Liver (tissue), 9 donors: ENCODE measurements around the gene ZNF423. TPM values are rescaled to one million over a fixed set of nuclear protein-coding genes. Genes with fewer than 3 reads are reported as not detected.
A peak's percentile ranks its signal among the peaks of the same experiment; 100 is the strongest.

ENCODE experiments used
- DNase-seq: peaks from one replicate; pipeline ENCODE4 v3.0.0-alpha.2; 2017; ENCODE audit warnings: low spot score
- H3K27ac ChIP-seq, 2 donors: one replicate each; pipeline ENCODE4 v1.7.0; 2013; ENCODE audit warnings: inconsistent platforms in 2 of 2, low read length in 2 of 2, control low read depth in 1 of 2, low read depth in 1 of 2, mild to moderate bottlenecking in 1 of 2
- H3K27me3 ChIP-seq, 4 donors: one replicate each; pipeline versions ENCODE4 v1.6.1 to v1.7.0; 2013; ENCODE audit warnings: low read length in 3 of 4, inconsistent platforms in 1 of 4, mild to moderate bottlenecking in 1 of 4, moderate library complexity in 1 of 4; ENCODE audit not compliant: control insufficient read depth in 4 of 4, insufficient read depth in 4 of 4
- H3K36me3 ChIP-seq, 4 donors: one replicate each; pipeline versions ENCODE4 v1.6.1 to v1.7.0; 2013; ENCODE audit warnings: low read length in 3 of 4, mild to moderate bottlenecking in 3 of 4, low read depth in 1 of 4, moderate library complexity in 1 of 4; ENCODE audit not compliant: control insufficient read depth in 4 of 4, insufficient read depth in 3 of 4
- H3K4me1 ChIP-seq, 4 donors: one replicate each; pipeline versions ENCODE4 v1.6.1 to v1.7.0; 2013; ENCODE audit warnings: low read length in 3 of 4, mild to moderate bottlenecking in 3 of 4, moderate library complexity in 1 of 4; ENCODE audit not compliant: control insufficient read depth in 4 of 4, insufficient read depth in 4 of 4
- H3K4me3 ChIP-seq, 3 donors: one replicate each; pipeline versions ENCODE4 v1.6.1 to v1.7.0; 2013; ENCODE audit warnings: low read length in 3 of 3, control low read depth in 1 of 3, low read depth in 1 of 3, mild to moderate bottlenecking in 1 of 3
- H3K9ac ChIP-seq, 2 donors: one replicate each; pipeline ENCODE4 v1.7.0; 2013; ENCODE audit warnings: low read length in 2 of 2, mild to moderate bottlenecking in 2 of 2, moderate library complexity in 2 of 2, control low read depth in 1 of 2, low read depth in 1 of 2
- H3K9me3 ChIP-seq, 4 donors: one replicate each; pipeline versions ENCODE4 v1.6.1 to v1.7.0; 2013; ENCODE audit warnings: low read length in 3 of 4; ENCODE audit not compliant: control insufficient read depth in 4 of 4
- FOXA1 ChIP-seq: IDR thresholded peaks from 2 replicates; pipeline ENCODE4 v1.6.1; 2016; ENCODE audit warnings: antibody characterized with exemption
- FOXA2 ChIP-seq: IDR thresholded peaks from 2 replicates; pipeline ENCODE4 v1.6.1; 2016; ENCODE audit warnings: antibody characterized with exemption
- GABPA ChIP-seq, 2 donors: IDR thresholded peaks in 1 of 2; conservative IDR thresholded peaks in 1 of 2; 2 replicates each; pipeline ENCODE4 v1.6.1; 2016; ENCODE audit warnings: antibody characterized with exemption in 2 of 2, mild to moderate bottlenecking in 1 of 2, moderate library complexity in 1 of 2
- HNF4G ChIP-seq: IDR thresholded peaks from 2 replicates; pipeline ENCODE4 v1.6.1; 2016; ENCODE audit warnings: antibody characterized with exemption
- JUND ChIP-seq, 2 donors: IDR thresholded peaks; 2 replicates each; pipeline ENCODE4 v1.6.1; 2016; ENCODE audit warnings: antibody characterized with exemption in 2 of 2
- NR2F2 ChIP-seq: IDR thresholded peaks from 2 replicates; pipeline ENCODE4 v1.6.1; 2016; ENCODE audit warnings: antibody characterized with exemption
- RAD21 ChIP-seq, 2 donors: IDR thresholded peaks; 2 replicates each; pipeline ENCODE4 v1.6.1; 2016; ENCODE audit warnings: antibody characterized with exemption in 2 of 2, mild to moderate bottlenecking in 2 of 2
- SP1 ChIP-seq: IDR thresholded peaks from 2 replicates; pipeline ENCODE4 v1.6.1; 2018; ENCODE audit warnings: antibody characterized with exemption, mild to moderate bottlenecking
- YY1 ChIP-seq: IDR thresholded peaks from 2 replicates; pipeline ENCODE4 v1.6.1; 2016; ENCODE audit warnings: antibody characterized with exemption, mild to moderate bottlenecking
- WGBS: extraction: QIAGEN DNeasy Blood & Tissue Kit; methylation state at CpG from one replicate; pipeline ENCODE4 v1.1.7; 2013; 5-methylcytosine and 5-hydroxymethylcytosine counted together
- polyA plus RNA-seq, 2 donors: library from polyadenylated mRNA; stranded (reverse) in 1 of 2; unstranded in 1 of 2; fragments of 200-250 nt in 1 of 2; fragments of >200 nt in 1 of 2; fragmentation: Nextera tagmentation in 1 of 2; extraction: Ambion mirVana in 1 of 2; gene quantifications; one replicate each; pipeline versions ENCODE4 v1.2.1 to v1.2.3, GENCODE V29; 2013 to 2015
- total RNA-seq, 2 donors: library from RNA; depleted of rRNA; stranded (reverse); fragments of >200 nt; gene quantifications; one replicate each; pipeline ENCODE4 v1.2.3, GENCODE V29; 2014
- TF ChIP-seq, protein P1 (sequence below): IDR thresholded peaks from 2 replicates; pipeline ENCODE4 v1.6.1; 2016; ENCODE audit warnings: antibody characterized with exemption, mild to moderate bottlenecking
- TF ChIP-seq, protein P2 (sequence below): fragments of 150-350 bp; IDR thresholded peaks from 2 replicates; pipeline ENCODE4 v1.5.1; 2017; ENCODE audit warnings: improper control_type of control experiment, low read depth, low read length; ENCODE audit not compliant: missing input control
- TF ChIP-seq, protein P3 (sequence below): IDR thresholded peaks from 2 replicates; pipeline ENCODE4 v1.6.1; 2016; ENCODE audit warnings: antibody characterized with exemption
- TF ChIP-seq, protein P4 (sequence below): IDR thresholded peaks from 2 replicates; pipeline ENCODE4 v1.6.1; 2016; ENCODE audit warnings: antibody characterized with exemption
- donor health status: healthy.
- donor health status: healthy.
- donor health status: healthy.
- donor health status: healthy.
- donor health status: healthy.

The ZNF423 gene
- total and polyA plus RNA-seq, 4 donors = 0.24 to 1.6 (median 0.39) TPM

DNA sequence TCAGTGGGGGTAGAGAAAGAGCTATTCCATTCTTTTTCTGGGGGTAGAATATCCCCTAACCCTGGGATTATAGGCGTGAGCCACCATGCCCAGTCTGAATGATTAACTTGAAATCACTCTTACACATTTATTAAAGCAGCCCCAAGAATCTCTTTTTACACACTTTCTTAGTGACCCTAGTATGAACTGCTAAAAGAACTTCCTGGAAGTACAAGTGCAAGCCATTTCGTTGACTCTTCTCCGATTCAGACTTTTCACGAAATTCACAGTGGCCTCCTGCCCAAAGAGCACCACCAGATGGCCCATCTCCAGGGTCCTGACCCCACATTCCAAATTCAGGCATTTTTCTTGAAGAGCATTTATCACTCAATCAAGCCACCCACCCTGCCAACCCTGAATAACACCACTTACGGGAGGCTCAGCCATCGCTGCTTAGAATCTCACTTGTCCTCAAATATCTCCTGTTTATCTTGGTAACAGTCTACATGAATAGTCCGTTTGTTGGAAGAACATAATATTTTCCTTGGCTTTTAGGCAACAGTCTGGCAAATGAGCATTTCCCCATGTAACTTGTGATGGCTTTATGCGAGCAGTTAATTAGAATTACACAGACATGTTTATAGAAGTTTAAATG lies 28.0 kb downstream of the ZNF423 start:
- Histone ChIP-seq H3K36me3 (no peaks in the 10 kb centered on the region), H3K9me3 (no peaks in the 10 kb centered on the region), H3K9ac (no peak overlapping the region), H3K27ac (no peak overlapping the region), H3K4me1 (no peaks in the 10 kb centered on the region), H3K27me3 (no peaks in the 10 kb centered on the region), H3K4me3 (no peak overlapping the region)
- no peak for TF ChIP-seq YY1
- TF ChIP-seq GABPA (IDR thresholded peaks at IDR 0.05 in 1 of 2, conservative IDR thresholded peaks at IDR 0.05 in 1 of 2) = no peak
- TF ChIP-seq FOXA1 = no peak
- TF ChIP-seq NR2F2 = peak; percentile 68
- no peak for TF ChIP-seq RAD21 (IDR thresholded peaks at IDR 0.05)
- TF ChIP-seq JUND (IDR thresholded peaks at IDR 0.05) = no peak
- TF ChIP-seq, protein P1, sequence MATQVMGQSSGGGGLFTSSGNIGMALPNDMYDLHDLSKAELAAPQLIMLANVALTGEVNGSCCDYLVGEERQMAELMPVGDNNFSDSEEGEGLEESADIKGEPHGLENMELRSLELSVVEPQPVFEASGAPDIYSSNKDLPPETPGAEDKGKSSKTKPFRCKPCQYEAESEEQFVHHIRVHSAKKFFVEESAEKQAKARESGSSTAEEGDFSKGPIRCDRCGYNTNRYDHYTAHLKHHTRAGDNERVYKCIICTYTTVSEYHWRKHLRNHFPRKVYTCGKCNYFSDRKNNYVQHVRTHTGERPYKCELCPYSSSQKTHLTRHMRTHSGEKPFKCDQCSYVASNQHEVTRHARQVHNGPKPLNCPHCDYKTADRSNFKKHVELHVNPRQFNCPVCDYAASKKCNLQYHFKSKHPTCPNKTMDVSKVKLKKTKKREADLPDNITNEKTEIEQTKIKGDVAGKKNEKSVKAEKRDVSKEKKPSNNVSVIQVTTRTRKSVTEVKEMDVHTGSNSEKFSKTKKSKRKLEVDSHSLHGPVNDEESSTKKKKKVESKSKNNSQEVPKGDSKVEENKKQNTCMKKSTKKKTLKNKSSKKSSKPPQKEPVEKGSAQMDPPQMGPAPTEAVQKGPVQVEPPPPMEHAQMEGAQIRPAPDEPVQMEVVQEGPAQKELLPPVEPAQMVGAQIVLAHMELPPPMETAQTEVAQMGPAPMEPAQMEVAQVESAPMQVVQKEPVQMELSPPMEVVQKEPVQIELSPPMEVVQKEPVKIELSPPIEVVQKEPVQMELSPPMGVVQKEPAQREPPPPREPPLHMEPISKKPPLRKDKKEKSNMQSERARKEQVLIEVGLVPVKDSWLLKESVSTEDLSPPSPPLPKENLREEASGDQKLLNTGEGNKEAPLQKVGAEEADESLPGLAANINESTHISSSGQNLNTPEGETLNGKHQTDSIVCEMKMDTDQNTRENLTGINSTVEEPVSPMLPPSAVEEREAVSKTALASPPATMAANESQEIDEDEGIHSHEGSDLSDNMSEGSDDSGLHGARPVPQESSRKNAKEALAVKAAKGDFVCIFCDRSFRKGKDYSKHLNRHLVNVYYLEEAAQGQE = no peak
- no peak for TF ChIP-seq FOXA2
- TF ChIP-seq, protein P2, sequence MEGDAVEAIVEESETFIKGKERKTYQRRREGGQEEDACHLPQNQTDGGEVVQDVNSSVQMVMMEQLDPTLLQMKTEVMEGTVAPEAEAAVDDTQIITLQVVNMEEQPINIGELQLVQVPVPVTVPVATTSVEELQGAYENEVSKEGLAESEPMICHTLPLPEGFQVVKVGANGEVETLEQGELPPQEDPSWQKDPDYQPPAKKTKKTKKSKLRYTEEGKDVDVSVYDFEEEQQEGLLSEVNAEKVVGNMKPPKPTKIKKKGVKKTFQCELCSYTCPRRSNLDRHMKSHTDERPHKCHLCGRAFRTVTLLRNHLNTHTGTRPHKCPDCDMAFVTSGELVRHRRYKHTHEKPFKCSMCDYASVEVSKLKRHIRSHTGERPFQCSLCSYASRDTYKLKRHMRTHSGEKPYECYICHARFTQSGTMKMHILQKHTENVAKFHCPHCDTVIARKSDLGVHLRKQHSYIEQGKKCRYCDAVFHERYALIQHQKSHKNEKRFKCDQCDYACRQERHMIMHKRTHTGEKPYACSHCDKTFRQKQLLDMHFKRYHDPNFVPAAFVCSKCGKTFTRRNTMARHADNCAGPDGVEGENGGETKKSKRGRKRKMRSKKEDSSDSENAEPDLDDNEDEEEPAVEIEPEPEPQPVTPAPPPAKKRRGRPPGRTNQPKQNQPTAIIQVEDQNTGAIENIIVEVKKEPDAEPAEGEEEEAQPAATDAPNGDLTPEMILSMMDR = no peak
- DNase-seq = no peak
- 79% methylated on average over 8 of the region's 8 CpGs for WGBS

DNA sequence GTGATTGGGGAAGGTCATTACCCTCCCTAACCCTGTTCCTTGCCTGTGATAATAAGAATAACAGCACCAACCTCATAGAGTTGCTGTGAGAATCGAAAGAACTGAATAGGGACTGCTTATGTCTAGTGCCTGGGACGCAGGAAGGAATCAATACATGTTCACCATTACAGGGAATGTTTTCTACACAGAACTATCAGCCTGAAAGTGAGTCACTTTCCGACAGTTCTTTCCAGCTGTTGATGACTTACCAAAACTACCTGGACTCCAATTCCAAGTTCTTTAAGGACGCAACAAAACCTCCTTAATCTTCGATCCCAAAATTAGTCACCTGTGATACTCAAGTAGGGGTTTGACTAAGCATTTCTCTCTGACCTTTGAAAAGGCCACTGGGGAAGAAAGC lies 29.4 kb downstream of the ZNF423 start:
- no peak overlapping the region for H3K4me3 ChIP-seq
- no peaks in the 10 kb centered on the region for H3K9me3 ChIP-seq
- no peak overlapping the region for H3K27ac ChIP-seq
- H3K36me3 ChIP-seq = no peaks in the 10 kb centered on the region
- 78% methylated on average over 5 of the region's 5 CpGs for WGBS
- no peaks in the 10 kb centered on the region for H3K4me1 ChIP-seq
- no peaks in the 10 kb centered on the region for H3K27me3 ChIP-seq
- TF ChIP-seq YY1 = no peak
- TF ChIP-seq HNF4G = no peak
- TF ChIP-seq, protein P3, sequence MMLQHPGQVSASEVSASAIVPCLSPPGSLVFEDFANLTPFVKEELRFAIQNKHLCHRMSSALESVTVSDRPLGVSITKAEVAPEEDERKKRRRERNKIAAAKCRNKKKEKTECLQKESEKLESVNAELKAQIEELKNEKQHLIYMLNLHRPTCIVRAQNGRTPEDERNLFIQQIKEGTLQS = no peak
- TF ChIP-seq SP1 = no peak
- no peak for TF ChIP-seq RAD21 (IDR thresholded peaks at IDR 0.05)
- no peak for TF ChIP-seq NR2F2
- TF ChIP-seq, protein P4, sequence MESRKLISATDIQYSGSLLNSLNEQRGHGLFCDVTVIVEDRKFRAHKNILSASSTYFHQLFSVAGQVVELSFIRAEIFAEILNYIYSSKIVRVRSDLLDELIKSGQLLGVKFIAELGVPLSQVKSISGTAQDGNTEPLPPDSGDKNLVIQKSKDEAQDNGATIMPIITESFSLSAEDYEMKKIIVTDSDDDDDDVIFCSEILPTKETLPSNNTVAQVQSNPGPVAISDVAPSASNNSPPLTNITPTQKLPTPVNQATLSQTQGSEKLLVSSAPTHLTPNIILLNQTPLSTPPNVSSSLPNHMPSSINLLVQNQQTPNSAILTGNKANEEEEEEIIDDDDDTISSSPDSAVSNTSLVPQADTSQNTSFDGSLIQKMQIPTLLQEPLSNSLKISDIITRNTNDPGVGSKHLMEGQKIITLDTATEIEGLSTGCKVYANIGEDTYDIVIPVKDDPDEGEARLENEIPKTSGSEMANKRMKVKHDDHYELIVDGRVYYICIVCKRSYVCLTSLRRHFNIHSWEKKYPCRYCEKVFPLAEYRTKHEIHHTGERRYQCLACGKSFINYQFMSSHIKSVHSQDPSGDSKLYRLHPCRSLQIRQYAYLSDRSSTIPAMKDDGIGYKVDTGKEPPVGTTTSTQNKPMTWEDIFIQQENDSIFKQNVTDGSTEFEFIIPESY = no peak
- no peak for TF ChIP-seq FOXA2
- no peak for TF ChIP-seq FOXA1
- no peak for TF ChIP-seq JUND (IDR thresholded peaks at IDR 0.05)
- TF ChIP-seq, protein P1 = no peak
- no peak overlapping the region for H3K9ac ChIP-seq
- no peak for DNase-seq
